HG03175 (cell line): ENCODE results near the gene FCHSD1.
A peak's percentile ranks its signal among the peaks of the same experiment; 100 is the strongest.
"Not testable (repeated sequence)": the region's sequence is repeated elsewhere in the genome, so short reads cannot be mapped to it uniquely, and the experiment has no call there.

Experiments
- ATAC-seq: cut with Tn5 transposase; IDR thresholded peaks from one replicate; pipeline ENCODE4 v1.9.1; 2021; ENCODE audit warnings: mild to moderate bottlenecking, moderate library complexity; ENCODE audit not compliant: unreplicated experiment

Gene FCHSD1

GRCh38 chr5:141618030-141618803 lies 33.0 kb downstream of the FCHSD1 start:
- ATAC-seq: peak; percentile 37

DNA sequence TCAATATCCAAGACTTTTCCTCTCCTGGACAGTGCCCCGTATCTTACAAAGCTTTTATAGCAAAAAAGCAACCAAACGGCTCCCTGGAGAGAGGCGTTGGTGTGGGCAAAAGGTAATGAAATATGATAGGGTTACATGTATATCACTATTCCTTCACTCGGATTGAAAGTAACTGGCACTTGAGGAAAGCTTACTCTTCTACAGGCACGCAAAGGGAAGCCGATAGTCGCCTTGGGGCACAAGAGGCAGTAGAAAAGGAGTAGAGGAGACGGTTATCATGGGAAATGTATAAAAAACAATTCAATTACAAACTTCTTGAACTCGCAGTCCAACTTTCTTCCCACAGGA lies 33.6 kb downstream of the FCHSD1 start:
- no peak for ATAC-seq

- no peak for ATAC-seq
These were observed 34.1 kb downstream of the FCHSD1 start for GRCh38 chr5:141617128-141617527.

DNA sequence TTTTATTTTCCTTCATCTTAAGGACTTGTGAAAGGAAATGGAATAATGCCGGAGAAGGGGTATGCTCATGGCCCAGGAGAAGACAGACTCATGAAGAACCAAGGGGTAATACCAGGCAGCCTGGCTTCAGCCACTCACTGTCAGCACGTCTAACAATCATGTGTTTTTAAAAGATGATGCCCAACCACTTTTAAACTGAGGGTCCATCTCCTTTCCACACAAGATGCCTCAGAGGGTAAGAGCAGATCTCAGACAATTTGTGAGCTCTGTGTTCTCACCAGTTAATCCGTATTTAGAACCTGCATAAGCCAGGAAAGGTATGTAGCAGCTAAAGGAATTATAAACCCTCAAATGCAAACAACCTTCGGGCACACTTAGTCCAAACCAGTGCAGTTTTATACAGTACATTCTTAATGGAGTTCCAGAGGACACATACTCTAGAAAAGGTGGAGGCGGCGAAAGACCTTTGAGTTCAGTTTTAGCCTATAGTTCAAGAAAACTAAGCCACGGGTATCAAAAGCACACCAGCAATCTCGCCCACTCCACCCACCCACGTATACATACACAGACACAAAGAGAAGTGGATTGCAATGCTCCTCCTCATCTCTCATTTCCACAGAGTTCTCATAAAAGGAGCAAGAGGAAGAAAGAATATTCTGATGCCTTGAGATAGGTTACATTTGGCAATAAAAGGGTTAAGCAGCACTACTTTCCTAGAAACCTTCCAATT lies 35.1 kb downstream of the FCHSD1 start:
- no peak for ATAC-seq

DNA sequence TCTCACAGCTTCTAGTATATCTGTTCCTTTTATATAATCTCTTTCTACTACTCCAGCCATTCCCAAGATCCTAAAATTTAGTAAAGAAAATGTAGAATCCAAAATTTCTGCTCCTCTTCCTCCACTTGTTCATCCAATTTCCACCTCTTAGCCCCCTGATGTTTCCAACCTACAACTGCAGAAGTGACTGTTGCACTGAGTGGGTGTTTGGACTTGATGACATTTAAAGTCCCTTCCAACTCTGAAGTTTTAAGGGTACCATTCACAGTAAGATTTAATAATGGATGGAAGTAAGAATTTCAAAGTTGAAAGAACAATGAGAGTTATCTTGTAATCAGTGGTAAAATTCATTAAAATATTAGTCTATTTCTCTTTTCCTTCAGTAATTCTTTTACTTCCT lies 37.9 kb downstream of the FCHSD1 start:
- no peak for ATAC-seq

- no peak for ATAC-seq
These were observed 39.9 kb downstream of the FCHSD1 start for GRCh38 chr5:141611289-141611688.

DNA sequence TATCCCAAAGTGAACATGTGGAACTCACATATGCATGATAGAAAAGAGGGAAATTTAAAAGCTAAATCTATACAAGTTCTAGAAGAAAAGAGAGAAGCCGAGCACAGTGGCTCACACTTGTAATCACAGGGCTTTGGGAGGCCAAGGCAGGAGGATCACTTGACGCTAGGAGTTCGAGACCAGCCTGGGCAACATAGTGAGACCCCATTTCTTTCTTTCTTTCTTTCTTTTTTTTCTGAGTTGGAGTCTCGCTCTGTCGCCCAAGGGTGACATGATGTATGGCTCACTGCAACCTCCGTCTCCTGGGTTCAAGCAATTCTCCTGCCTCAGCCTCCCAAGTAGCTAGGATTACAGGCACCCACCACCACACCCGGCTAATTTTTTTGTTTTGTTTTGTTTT lies 41.3 kb downstream of the FCHSD1 start:
- ATAC-seq: not testable (repeated sequence)

DNA sequence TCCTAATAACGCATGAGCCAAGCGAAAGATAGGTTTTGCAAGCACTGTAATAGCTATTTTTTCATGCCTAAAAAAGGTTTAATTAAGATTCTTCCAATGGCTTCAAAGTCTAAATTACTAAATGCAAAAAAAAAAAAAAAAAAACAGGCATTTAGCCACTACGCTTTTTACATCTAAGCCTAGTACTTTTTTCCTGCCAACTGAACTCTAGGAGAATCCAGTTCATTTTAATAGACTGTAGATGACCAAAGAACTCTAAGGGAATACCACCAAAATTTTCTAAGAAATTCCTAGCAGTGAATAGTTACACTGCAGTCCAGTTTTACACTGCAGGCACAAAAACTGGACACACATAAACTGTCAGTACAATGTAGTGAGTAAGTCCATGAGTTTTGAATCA lies 42.2 kb downstream of the FCHSD1 start:
- no peak for ATAC-seq

DNA sequence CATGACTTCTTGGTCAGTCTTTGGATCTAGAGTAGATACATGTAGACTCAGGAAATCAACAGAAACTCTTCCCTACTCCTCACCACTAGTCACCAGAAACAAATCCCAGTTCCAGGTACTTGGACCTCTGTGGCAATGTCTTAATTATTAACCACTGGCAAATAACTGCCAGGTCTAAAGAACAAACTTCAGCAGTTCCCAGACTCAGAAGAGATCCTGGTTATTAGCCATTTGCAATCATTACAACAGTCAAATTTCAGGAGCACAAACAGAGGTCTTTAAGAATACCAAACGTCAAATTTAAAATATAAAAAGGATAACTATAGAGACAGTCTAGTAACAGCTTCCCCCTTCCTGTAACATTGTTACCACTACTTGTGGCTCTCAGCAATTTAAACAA lies 42.7 kb downstream of the FCHSD1 start:
- no peak for ATAC-seq

DNA sequence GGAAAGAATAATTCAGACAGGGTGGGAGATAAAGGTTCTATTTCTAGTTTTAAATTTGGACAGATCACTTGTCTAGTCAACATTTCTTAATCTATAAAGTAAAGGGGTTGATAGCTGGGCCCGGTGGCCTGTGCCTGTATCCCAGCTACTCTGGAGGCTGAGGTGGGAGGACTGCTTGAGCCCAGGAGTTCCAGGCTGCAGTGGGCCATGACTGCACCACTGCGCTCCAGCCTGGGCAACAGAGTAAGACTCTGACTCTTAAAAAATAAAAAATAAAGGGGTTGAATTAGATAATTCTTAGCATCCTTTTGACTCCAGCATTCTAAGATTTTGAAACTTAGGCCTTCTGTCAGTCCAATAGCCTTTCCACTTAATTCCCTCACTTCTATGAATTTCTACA lies 43.2 kb downstream of the FCHSD1 start:
- no peak for ATAC-seq

DNA sequence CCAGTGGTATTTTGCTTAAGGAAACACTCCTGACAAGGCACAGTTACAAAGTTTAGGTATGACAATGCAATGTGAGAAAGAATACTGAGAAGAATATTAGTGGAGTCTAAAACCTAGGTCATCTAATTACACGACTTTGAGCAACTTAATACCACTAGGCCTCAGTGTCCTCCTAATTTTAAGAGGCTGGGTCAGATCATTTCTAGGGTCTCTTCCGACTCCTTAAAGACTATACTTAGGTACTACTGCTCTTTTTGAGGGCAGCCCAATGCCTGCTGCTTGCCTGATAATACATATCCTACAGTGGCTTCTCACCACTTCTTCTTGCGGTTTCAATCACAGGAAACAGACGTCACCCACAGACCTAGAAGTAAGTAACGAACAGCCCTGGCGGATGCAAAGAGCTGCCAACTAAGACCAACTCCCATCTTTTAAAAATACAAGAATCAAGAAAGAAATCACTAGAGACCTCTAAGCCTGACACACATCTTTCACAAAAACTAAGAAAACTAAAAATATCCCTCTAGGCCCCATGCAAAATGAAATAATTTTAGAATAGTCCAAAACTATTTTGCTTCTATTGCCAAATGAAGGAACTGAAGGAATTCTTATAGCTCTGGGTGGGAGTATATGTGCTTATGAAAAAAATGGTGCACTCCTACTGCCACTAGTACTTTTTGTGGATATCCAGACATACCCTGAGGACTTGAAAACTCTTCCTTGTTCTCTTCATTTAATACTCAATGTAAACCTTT lies 45.5 kb downstream of the FCHSD1 start:
- peak; percentile 100 for ATAC-seq

DNA sequence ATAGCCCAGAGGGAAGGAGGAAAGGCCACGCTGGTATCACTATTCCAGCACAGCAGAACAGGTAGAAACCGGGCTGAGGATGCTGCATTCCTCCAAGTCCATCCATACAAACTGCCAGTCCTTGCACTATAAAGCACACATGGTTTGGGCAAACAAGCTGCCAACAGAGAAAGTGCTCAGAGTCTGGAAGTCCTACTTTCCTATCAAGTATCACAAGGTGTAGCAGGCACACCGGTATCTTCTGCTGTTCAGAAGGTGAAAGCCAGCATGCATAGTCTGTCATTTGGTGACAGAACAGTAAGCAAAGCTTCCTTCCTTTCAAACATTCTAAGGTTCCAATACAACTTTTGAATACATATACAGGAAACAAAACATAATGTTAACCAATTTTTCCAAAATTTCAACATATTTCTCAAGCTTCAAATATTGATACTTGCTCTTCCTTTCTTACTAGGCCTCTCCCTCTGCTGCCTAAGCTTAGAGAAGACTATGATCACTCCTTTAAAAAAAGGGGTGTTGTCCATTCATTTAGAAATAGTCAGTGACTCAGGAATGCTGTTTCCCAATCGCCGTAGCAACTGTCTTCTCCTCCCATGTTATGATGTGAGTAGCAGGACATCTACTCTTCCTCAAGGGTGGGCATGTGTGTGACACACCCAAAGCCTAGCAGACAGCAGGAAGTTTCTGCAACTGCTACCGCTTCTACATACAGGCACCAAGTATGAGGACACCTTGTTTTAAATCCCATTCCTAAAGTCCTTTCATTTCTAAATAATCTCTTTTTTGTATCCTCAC lies 47.1 kb downstream of the FCHSD1 start:
- no peak for ATAC-seq

DNA sequence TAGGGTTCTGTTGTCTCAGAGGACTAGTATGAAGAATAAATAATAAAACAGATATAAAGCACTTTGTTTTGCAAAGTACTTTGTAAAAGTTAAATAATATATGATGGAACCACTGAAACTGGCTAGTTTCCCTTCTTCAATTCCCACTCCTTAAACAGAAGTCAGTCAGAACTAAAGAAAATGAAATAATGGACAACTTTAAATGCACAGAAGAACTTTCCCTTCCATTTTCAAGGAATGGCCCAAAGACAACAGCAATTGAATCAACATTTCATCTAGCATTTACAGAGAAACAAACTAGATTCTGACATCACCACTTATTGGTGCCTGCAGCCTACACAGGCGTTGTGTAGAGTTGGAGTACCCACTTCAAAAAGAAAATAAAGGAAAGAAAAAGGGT lies 48.6 kb downstream of the FCHSD1 start:
- ATAC-seq: no peak

DNA sequence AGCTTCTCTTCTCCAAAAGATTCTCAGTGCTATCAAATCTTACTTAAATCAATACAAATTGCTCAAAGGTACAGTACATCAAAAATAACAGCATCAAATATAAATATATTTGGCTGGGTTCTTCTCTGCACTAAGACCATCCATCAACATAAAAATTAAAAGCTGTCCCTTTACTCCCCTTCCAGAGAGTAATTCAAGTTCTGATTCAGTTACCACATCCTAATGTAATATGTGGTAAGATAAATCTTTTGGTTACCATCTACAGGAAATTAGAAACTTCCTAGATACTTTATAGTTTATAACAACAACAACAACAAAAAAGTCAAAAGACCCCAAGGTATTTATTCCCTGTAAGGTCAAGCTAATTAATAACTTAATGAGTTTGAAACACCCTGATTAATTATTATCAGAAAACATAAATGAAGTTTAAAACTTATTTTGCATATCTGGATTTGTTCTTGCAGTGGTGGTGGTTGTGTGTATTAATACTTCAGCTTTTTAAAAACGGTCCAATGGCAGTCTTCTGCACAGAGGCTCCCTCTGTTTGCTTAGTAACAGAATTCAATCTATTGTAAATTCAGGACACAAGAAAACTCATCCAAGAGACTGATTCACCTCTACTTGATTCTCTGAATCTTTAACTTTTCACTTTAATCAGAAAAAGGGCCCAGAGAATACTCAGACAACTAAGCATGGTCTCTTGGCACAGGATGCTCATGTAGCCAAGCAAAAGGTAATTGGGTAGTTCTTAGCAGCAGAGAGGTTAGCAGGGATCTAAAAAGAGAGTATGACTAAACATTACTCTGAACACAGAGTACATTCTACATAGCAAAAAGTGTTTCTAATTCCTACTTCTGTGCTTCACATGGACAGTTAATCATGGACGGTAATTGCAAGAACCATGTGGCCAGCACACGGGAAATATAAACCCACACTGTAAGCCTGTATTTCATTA lies 52.5 kb downstream of the FCHSD1 start:
- ATAC-seq: no peak

DNA sequence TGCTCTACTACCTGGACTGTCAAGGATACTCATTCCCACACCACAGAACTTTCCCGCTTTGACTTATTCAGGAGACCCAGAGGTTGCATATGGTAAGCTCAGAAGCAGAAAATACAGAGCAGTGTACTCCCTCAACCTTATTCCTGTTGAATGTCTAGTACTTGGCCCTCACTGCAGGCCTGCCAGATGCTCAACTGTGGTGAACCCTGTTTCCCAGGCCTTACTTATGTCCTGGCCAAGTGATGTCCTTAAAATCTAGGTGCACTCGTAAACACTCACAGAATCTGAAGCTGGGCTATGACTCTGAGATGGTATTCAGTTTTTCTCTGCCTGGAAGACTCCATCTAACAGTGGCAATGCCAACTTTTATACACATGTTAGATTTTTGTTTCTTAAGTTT lies 53.4 kb downstream of the FCHSD1 start:
- no peak for ATAC-seq

- no peak for ATAC-seq
These were observed 53.8 kb downstream of the FCHSD1 start for GRCh38 chr5:141597394-141597793.

GRCh38 chr5:141596867-141597266 lies 54.4 kb downstream of the FCHSD1 start:
- ATAC-seq: no peak

DNA sequence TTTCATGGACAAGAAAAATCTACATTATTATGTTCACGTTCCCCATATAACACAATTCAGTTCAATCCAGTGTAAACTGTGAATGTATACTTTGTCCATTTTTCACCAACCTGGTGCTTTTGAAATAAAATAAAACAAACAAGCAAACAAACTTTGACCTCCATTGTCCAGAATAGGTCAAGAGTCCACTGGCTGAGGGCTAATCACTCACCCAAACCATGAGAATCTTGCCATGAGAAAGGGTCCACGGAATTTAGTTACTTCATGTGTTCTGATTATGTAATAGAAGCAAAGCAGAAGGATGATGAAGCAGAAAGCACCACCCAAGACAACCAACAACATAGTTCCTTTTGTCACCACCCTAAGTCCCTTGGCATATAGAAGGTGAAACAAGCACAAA lies 61.1 kb downstream of the FCHSD1 start:
- ATAC-seq: no peak
